UCSD-AML1 (cell line): ENCODE data around the gene SH3BP1.

ENCODE experiments used
- DNase-seq: peaks from one replicate; lab custom pipeline; 2025; ENCODE audit not compliant: unreplicated experiment; lab: John Stamatoyannopoulos, UW

Gene SH3BP1

DNA sequence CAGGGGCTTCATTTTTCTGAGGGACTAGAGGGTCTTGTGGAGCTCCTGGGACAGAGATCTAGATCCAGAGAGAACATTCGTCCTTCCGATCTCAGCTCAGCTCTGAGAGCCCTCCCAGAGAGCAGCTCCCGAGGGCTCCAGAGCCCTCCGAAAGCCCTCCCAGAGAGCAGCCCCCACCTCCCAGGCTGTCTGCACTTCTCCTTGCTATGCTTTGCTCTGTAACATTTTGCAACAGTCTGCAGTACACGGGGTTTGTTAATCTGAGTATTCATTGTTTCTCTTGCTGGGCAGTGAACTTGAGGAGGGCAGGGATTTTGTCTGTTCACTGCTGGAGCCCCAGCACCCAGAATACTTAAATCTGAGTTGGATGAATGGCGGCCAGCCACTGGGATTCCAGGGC lies 28.3 kb upstream of the SH3BP1 start:
- DNase-seq, result no peak

DNA sequence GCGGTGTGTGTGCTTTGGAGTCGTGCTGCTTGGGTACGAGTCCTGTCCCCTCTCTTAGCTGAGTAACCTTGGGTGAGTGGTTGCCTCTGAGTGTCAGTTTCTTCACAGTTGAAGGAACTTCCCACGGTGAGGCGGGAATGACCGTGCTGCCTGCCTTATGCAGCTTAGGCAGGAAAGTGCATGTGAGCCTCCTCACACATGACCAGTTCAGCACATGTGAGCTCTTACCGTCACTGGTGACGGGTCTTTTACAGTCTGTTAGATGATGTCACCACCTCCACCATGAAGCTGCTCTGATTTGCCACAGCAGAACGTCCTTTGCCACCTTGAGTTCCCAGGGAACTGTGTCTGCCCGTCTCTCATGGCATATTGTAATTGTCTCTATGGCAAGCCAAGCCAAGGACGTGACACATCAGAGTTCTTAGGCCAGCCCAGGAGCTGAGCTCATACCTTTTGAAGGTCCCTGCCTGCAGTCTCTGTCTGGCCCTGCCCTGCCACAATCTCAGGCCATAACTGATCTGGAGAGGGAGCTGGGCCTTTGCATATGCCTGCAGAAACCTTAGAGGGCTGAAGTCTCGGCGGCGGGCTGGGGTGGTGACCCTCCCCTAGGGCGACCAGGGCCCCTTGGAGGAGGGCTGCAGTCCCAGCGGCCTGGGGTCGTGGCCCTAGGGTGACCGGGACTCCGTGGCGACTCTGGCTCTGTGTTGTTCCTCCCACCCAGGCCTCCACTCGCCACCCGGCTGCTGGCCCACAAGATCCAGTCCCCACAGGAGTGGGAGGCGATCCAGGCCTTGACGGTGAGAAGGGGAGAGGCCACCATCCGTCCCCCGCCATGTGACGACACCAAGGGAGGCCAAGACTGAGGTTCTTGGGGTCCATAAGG lies 23.0 kb upstream of the SH3BP1 start:
- no peak for DNase-seq

DNA sequence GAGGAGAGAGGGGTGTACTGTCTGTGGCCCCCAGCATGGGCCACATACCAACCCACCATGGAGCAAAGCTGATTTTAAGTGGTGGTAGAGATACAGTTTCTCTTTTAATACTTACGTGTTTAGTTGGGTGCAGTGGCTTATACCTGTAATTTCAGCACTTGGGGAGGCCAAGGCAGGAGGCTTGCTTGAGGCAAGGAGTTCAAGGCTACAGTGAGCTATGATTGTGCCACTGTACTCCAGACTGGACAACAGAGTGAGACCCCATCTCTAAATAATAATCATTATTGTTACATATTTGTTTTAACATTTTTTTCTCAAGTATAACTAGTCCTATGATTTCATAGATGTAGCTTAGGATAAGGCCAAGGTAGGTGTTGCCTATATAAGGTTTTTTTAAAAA lies 22.0 kb upstream of the SH3BP1 start:
- no peak for DNase-seq

DNA sequence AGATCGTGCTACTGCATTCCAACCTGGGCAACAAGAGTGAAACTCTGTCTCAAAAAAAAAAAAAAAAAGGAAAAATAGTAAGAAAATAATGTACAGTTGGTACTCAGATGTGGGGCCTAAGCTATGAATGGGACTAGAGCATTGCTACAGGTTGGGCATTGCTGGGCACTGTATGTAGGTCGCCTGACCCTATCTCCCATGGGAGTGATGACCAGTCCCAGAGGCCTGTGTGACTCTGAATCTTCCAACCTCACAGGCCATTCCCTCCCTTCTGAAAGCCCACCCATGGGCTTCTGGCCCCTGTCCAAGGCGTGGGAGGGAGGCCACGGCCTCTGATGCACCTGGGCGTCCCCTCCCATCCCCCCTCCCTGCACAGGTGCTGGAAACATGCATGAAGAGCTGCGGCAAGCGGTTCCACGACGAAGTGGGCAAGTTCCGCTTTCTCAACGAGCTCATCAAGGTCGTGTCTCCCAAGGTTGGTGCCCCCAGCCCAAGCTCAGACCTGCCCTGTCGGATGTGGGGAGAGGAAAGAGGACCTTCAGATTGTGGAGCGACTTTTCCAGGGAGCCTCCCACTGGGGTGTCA lies 21.3 kb upstream of the SH3BP1 start:
- no peak for DNase-seq

DNA sequence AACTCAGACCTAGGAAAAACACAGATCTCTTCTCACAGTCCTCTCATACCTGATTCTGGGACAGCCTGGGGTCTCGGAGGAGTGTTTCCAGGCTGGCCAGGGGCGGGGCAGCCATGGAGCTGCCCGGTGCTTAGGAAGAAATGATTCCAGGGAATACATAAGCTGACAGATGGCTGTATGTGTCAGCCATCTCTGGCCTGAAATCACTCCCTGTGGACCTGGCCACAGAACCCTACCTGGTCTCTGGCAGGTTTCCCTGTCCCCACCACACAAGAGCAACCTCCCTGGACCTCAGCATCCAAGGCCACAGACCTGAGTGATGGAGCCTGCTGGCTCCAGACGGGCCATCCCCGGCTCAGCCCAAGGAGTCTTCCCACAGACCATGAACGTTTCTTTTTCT lies 20.8 kb upstream of the SH3BP1 start:
- DNase-seq, result no peak

DNA sequence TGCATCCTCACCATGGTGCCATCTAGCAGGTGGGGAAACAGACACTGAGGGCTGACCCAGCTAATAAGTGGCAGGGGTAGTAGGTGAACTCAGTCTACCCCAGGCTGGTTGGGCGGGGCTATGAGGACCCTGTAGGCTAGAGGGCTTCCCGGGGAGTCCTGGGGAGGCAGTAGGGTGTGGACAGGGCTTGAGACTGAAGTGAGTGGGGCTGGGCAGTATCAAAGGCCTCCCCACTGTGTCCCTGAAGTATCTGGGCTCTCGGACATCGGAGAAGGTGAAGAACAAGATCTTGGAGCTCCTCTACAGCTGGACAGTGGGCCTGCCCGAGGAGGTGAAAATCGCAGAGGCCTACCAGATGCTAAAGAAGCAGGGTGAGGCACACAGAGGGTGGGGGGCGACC lies 19.5 kb upstream of the SH3BP1 start:
- DNase-seq, result no peak

DNA sequence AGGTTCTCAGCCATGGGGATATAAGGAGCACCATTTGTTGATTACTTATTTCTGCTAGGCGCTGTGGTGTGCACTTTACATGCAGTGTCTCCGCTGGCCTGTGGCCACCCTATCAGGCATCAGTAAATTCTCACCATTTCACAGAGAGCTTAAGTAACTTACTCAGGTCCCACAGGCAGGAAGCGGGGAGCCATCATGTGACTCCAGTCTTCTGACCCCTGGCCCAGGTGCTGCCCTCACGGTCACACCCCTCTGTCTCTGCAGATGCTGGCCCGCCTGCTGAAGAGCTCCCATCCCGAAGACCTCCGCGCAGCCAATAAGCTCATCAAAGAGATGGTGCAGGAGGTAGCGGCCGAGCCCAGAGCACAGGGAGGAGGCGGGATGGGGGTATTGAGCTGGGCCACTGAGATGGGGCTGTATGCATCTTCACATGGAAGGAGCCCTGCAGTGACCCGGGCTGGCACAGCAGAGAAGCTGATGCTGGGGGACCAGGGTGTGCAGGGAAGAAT lies 18.1 kb upstream of the SH3BP1 start:
- DNase-seq, result no peak

DNA sequence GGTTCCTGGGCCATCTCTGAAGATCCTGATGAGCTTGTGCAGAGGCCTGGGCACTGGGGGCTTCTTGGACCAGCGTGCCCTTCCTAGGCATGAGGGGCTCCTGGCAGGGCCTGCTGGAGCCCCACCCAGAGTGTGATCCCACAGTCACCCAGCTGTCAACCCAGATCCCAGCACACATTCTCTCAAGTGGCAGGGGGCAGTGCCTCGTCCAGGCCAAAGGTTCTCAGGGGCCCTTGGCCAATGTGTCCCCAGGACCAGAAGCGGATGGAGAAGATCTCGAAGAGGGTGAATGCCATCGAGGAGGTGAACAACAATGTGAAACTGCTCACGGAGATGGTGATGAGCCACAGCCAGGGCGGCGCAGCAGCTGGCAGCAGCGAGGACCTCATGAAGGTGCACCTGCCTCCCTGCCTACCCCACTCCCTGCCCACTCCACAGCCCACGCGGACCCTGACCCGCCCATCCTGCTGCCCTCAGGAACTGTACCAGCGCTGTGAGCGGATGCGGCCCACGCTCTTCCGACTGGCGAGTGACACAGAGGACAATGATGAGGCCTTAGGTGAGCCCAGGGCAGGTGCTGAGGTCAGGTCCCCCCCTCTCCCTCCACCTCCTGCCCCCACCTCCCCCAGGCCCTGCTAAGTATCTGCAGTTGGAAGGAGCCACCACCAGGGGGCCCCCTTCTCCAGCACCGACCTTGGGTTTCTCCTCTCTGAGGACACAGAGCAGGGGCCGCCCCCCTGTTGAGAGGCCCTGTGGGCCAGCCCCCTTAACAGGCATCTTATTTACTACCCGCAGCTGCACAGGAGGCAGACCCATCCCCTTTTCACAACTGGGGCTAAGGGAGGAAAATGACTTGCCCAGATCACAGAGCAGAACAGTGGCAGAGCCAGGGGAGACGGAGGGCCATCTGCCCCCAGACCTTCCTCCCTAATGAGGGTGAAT lies 16.1 kb upstream of the SH3BP1 start:
- DNase-seq, result peak; percentile 68

DNA sequence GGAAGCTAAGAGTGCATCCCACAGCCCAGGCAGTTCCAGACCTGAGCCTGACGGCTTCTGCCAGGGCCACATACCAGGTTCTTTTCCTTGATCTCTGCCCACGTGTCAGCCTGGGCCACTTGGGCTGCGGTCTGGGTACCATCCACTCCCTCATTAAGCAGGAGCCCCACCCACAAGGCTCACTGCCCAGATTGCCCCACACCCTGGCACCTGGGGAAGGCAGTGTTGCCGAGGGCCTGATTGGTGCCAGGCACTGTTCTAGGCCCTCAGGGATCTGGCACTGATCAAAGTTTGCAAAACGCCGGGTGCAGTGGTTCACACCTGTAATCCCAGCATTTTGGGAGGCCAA lies 15.5 kb upstream of the SH3BP1 start:
- no peak for DNase-seq

DNA sequence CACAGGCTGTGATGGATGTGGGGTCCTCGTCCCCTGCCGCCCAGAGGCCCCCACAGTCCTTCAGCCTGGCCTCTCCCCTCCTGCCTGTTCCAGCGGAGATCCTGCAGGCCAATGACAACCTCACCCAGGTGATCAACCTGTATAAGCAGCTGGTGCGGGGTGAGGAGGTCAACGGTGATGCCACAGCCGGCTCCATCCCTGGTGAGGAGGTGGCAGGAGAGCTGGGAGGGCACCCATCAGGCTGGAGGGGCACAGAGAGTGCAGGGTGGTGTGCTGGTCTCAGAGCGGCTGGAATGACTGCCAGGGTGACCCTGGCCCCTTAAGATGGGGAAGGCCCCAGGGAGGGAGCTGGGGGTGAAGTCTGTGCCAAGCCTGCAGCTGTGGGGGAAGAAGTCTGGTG lies 14.6 kb upstream of the SH3BP1 start:
- no peak for DNase-seq

DNA sequence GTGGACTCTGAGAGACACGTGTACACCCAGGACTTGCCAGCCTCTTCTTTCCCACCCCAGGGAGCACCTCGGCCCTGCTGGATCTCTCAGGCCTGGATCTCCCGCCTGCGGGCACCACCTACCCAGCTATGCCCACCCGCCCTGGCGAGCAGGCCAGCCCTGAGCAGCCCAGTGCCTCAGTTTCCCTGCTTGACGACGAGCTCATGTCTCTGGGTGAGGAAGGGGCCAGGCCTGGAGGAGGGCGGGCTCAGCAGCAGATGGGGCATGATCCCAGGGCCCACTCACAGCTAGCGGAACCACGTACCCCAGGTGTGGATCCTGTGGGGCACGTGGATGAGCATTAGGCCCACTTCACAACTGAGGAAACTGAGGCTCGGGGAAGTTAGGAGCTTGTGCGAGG lies 13.7 kb upstream of the SH3BP1 start:
- no peak for DNase-seq

DNA sequence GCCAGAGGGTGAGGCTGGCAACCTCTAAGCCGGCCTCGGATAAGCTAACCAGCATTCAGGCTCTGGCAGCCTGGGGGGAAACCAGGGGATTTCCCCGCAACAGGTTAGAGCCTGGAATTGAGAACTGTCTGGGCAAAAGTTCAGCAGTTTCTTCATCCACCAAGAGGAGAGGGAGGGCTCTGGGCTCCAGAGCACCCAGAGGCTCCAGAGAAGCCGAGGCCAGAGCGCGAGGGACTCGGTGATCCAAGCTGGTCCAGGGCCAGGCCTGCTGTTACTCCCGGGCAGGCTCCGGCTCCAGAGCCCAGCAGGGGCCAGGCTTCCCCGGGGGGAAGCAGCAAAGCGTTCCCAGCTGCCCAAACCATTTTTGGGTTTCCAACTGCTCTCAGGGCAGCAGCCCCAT lies 13.3 kb upstream of the SH3BP1 start:
- no peak for DNase-seq

DNA sequence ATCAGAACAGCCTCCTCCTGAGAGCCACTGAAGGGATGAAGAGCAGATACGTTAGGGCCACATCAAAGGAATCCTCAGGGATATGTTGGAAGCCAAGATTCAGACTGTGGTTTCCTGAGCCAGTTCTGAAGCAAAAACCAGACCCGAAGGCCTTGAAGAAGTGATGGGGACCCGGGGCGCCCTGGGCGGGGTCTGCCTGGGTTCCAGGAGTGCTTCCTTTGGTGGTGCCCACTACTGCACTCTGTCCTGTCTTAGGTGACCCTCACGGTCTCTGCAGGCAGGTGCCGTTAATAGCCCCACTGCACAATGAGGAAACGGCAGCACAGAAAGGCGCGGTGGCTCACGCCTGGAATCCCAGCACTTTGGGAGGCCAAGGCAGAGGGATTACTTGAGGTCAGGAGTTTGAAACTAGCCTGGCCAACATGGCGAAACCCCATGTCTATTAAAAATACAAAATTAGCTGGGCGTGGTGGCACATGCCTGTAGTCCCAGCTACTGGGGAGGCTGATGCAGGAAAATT lies 12.9 kb upstream of the SH3BP1 start:
- DNase-seq, result no peak

DNA sequence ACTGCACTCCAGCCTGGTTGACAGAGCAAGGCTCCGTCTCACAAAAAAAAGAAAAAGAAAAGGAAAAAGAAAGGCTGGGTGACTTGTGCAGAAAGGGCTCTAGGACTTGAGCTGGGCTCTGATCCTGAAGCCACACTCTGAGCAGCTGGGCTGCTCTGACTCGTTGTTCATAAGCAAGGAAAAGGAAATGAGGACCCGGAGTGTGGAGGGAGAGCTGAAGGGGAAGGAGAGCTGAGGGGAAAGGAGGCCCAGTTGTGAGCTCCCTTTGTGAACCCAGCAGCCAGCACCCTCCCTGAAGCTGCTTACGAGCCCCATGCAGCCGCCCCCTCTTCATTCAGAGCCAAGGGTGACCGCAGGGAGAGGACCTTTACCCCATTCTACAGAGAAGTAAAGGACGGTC lies 12.3 kb upstream of the SH3BP1 start:
- DNase-seq, result no peak

DNA sequence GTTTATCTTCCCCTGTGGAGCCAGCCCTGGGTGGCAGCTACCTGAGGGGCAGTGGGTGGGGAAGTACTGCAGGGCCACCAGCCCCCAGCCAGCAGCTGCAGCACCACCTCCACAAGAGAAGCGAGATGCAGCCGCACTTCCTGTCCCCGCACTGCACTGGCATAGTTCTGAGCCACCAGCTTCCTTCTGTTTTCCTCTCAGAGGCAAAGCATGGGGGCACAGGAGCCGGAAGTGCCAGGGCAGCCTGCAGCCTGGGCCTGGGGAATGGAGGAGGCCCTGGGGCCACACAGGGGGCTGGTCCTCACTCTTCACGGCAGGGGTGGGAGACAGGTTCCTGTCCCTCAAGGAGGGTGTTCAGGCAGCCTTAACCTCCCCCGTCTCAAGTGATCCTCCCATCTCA lies 11.9 kb upstream of the SH3BP1 start:
- peak; percentile 79 for DNase-seq

DNA sequence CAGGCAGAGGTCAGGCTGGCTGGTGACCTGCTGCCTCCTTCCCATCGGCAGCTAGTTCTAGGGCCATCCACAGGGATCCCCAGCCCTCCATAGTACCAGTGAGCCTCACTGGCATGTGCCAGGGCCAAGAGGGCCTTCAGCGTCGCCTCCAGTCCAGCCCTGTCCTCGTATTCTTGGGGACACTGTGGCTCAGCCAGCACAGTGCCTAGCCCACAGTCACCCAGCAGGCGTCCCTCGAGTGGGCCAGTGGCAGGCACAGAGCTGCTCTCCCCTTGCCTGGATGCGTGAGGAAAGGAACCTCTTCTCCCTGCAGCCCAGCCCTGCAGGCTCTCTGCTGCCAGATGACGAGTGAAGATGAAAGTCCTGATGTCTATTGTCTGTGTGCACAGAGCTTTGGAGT lies 10.6 kb upstream of the SH3BP1 start:
- no peak for DNase-seq

DNA sequence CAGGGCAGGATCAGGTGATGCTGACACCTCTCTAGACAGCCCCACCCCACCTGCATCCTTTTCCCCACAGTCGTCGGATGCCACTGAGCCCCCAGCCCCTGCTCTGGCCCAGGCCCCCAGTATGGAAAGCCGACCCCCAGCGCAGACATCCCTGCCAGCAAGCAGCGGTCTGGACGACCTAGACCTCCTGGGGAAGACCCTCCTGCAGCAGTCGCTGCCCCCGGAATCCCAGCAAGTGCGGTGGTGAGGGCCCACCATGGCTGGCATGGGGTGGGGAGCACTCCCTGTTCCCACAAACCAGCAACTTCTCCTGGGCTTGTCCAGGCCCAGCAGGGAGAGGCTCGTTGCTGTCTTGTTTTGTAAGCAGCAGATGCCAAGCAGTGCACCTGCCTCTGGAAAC lies 9.5 kb upstream of the SH3BP1 start:
- DNase-seq, result no peak

DNA sequence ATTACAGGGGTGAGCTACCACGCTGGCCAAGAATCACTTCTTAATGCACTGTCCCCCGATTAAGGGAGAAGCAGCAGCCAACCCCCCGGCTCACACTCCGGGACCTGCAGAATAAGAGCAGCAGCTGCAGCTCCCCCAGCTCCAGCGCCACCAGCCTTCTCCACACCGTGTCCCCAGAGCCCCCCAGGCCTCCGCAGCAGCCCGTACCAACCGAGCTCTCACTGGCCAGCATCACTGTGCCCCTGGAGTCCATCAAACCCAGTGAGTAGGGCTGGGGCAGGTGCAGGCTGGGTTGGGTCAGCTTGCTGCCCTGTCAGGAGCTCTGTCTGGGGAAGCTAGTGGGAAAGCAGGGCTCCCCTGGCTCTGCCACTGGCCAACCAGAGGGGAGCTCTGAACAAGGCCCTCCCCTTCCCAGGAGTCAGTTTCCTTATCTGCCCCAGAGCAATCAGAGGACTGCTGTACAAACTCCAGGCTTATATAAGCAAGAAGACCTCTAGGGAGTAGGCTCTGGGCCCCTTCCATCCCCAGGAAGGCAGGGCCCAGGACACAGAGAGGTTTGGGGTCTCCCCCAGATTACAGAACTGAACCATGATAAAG lies 8.5 kb upstream of the SH3BP1 start:
- peak; percentile 29 for DNase-seq

DNA sequence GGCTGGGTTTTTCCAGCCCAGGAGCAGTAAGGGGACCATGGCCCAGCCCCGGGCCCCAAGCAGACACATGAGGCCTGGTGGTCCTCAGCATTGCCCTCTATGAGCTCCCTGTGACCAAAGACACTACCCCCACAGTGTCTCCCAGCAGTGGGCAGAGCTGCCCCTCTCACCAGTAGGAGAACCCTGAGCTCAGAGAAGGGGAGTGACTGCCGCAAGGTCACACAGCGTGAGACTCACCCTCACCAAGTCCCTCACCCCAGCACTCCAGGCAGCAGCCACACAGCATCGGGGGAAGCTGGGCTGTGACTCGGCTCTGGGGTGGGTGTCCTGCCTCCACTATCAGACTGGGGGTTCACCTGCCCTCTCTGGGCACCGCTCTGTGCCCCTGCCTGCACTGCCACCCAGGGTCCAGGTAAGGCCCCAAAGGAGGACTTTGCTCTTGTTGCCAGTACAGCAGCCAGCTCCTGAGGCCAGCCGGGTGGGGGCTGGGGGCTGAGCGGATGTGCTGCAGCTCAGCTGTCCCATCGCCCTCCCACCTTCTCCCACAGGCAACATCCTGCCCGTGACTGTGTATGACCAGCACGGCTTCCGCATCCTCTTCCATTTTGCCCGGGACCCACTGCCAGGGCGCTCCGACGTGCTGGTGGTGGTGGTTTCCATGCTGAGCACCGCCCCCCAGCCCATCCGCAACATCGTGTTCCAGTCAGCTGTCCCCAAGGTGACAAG lies 7.9 kb upstream of the SH3BP1 start:
- peak; percentile 88 for DNase-seq
